ENCODE results near the gene ARHGDIB. TPM values are rescaled to one million over a fixed set of nuclear protein-coding genes. Genes with fewer than 3 reads are reported as not detected.
A peak's percentile ranks its signal among the peaks of the same experiment; 100 is the strongest.

The ARHGDIB gene
- total and polyA plus RNA-seq, 2 of the 4 experiments (the other 2 are of a cell fraction): 24.9 to 30.7 TPM

GRCh38 chr12:14907953-14908352 is 53.4 kb downstream of the ARHGDIB start:
- peak; percentile 10 for DNase-seq
- H2BK5ac ChIP-seq (ENCODE audit: low read depth, low read length, poor library complexity, severe bottlenecking): no peak overlapping the region
- no CpG with 5 or more reads among the region's 1 CpG for WGBS, 2 experiments (ENCODE audit: extremely low coverage in 2 of 2, insufficient read length in 1 of 2)

More at GRCh38 chr12:14907953-14908352, 53.4 kb downstream of the ARHGDIB start:
- H4K5ac ChIP-seq (ENCODE audit: low read depth, low read length): no peak overlapping the region
- BruUV-seq (replicated peaks): no TSS peak
- no peak overlapping the region for H2BK15ac ChIP-seq (ENCODE audit: low read depth, low read length)
- no peak overlapping the region for H3K4me2 ChIP-seq (ENCODE audit: low read depth, low read length)
- H4K8ac ChIP-seq (ENCODE audit: low read depth in 2 of 2, low read length in 2 of 2): no peak overlapping the region
- H3K36me3 ChIP-seq (ENCODE audit: control insufficient read depth, insufficient read depth, low read length): no peaks in the 10 kb centered on the region
- H3K9ac ChIP-seq (ENCODE audit: low read depth, low read length): no peak overlapping the region
- H2AK5ac ChIP-seq (ENCODE audit: low read depth, low read length): no peak overlapping the region
- ChIA-PET POLR2A (ENCODE audit: unreplicated experiment) (no interaction called here), CTCF (no interaction called here)
- no peak overlapping the region for H3K23ac ChIP-seq (ENCODE audit: low read depth, low read length)
- H3K9me1 ChIP-seq (ENCODE audit: insufficient read depth, low read length): no peaks in the 10 kb centered on the region
- H2BK120ac ChIP-seq (ENCODE audit: low read depth, low read length): no peak overlapping the region
- no peak overlapping the region for H3K56ac ChIP-seq (ENCODE audit: extremely low read depth, insufficient read depth, low read length)
- no peaks in the 10 kb centered on the region for H4K20me1 ChIP-seq (ENCODE audit: insufficient read depth, low read length)
- no peak overlapping the region for H2AK9ac ChIP-seq (replicated peaks; ENCODE audit: low read depth, low read length, poor library complexity)
- H3K14ac ChIP-seq (replicated peaks; ENCODE audit: low read depth, low read length): no peak overlapping the region
- intact Hi-C loops (cut with micrococcal nuclease): no loop called here
- no peak overlapping the region for H3K4me3 ChIP-seq (ENCODE audit: insufficient read depth, low read depth, low read length)
- dilution Hi-C loops (cut with HindIII; ENCODE audit: low sequenced_read_pairs, unreplicated experiment): no loop called here
- no peak overlapping the region for H3K27ac ChIP-seq (ENCODE audit: insufficient read depth, low read length)
- H3K4me1 ChIP-seq (ENCODE audit: control insufficient read depth, insufficient read depth, low read length): peaks cover 3% of the 10 kb centered on the region
- ATAC-seq (ENCODE audit: low read depth): no peak
- no peaks in the 10 kb centered on the region for H3K9me3 ChIP-seq (ENCODE audit: control insufficient read depth, insufficient read depth, low read length)
- no peaks in the 10 kb centered on the region for H3K27me3 ChIP-seq (ENCODE audit: control insufficient read depth, insufficient read depth, low read length)
- H3K4ac ChIP-seq (ENCODE audit: low read depth, low read length): no peak overlapping the region
- H2BK20ac ChIP-seq (ENCODE audit: low read depth, low read length): no peak overlapping the region
- in situ Hi-C loops (cut with MboI; ENCODE audit: low sequenced_read_pairs): no loop called here
- no peak overlapping the region for H2AFZ ChIP-seq (replicated peaks; ENCODE audit: low read length, poor library complexity)
- no peak overlapping the region for H4K91ac ChIP-seq (ENCODE audit: insufficient read depth, low read depth, low read length)
- no peak overlapping the region for H3K18ac ChIP-seq (ENCODE audit: low read depth, low read length)
- TF ChIP-seq CEBPB (IDR thresholded peaks at IDR 0.05; ENCODE audit: low read depth, low read length) (0 out of 2 replicates have a peak, but pooled peaks have one; percentile 36), MAZ (IDR thresholded peaks at IDR 0.05; ENCODE audit: borderline replicate concordance, low read depth, low read length) (no peak)
- H3K79me1 ChIP-seq (ENCODE audit: low read depth in 1 of 2, low read length in 2 of 2): no peaks in the 10 kb centered on the region
